SK-N-SH (cell line): ENCODE measurements around the gene UNC45A. TPM values are rescaled to one million over a fixed set of nuclear protein-coding genes. Genes with fewer than 3 reads are reported as not detected.

Source experiments
- CTCF ChIA-PET: fragments of 300-600, 350-600 bp; formaldehyde crosslinking; extraction: SDS; loops from one replicate; lab custom pipeline; 2021; lab: Yijun Ruan, JAX
- POLR2A ChIA-PET: fragments of 350-600 bp; sonication (Branson Sonifier 250); formaldehyde crosslinking; extraction: SDS; loops from one replicate; lab custom pipeline; 2020; ENCODE audit warnings: antibody characterized with exemption, inconsistent platforms; lab: Yijun Ruan, JAX
- DNase-seq: peaks from one replicate; pipeline ENCODE4 v3.0.0; 2012
- H2AFZ ChIP-seq: fragments of 200-600 bp; sonication (generic); 2 replicates; pipeline ENCODE4 v1.8.1; 2016; ENCODE audit warnings: antibody characterized with exemption, mild to moderate bottlenecking, low read depth
- H3F3A ChIP-seq: fragments of 200-600 bp; sonication (generic); replicated peaks from 2 replicates; pipeline ENCODE3; 2016; ENCODE audit warnings: antibody characterized with exemption, mild to moderate bottlenecking; ENCODE audit not compliant: insufficient read depth
- H3K27ac ChIP-seq, 2 experiments: fragments of 200-500 bp in 1 of 2; fragments of 200-600 bp in 1 of 2; sonication (Bioruptor generic) in 1 of 2; sonication (generic), shearing (Covaris generic) in 1 of 2; 2 replicates each; pipeline versions ENCODE4 v1.5.1 to v1.6.1; 2014 to 2016; ENCODE audit warnings: low read depth in 2 of 2, inconsistent platforms in 1 of 2, low read length in 1 of 2, mild to moderate bottlenecking in 1 of 2, mixed read lengths in 1 of 2
- H3K27me3 ChIP-seq: fragments of 200-600 bp; sonication (generic), shearing (Covaris generic); 2 replicates; pipeline ENCODE4 v1.6.1; 2016; ENCODE audit warnings: mixed run types; ENCODE audit not compliant: insufficient read depth
- H3K36me3 ChIP-seq, 2 experiments: fragments of 200-500 bp in 1 of 2; fragments of 200-600 bp in 1 of 2; sonication (Bioruptor generic) in 1 of 2; sonication (generic) in 1 of 2; replicated peaks in 1 of 2; 2 replicates each; pipeline versions ENCODE3 to v1.5.1; 2014 to 2016; ENCODE audit warnings: low read length in 1 of 2, mild to moderate bottlenecking in 1 of 2; ENCODE audit not compliant: insufficient read depth in 2 of 2, control insufficient read depth in 1 of 2
- H3K4me1 ChIP-seq, 2 experiments: fragments of 200-500 bp in 1 of 2; fragments of 200-600 bp in 1 of 2; sonication (Bioruptor generic) in 1 of 2; sonication (generic), shearing (Covaris generic) in 1 of 2; 2 replicates each; pipeline versions ENCODE4 v1.5.1 to v1.6.1; 2014 to 2016; ENCODE audit warnings: low read depth in 1 of 2, low read length in 1 of 2, mixed run types in 1 of 2; ENCODE audit not compliant: insufficient read depth in 2 of 2, control insufficient read depth in 1 of 2
- H3K4me2 ChIP-seq: fragments of 200-600 bp; sonication (generic), shearing (Covaris generic); 2 replicates; pipeline ENCODE4 v1.6.1; 2017; ENCODE audit warnings: mixed run types
- H3K4me3 ChIP-seq, 2 experiments: fragments of 200-500 bp in 1 of 2; fragments of 200-600 bp in 1 of 2; sonication (Bioruptor generic) in 1 of 2; sonication (generic), shearing (Covaris generic) in 1 of 2; 2 replicates each; pipeline versions ENCODE4 v1.5.1 to v1.8.1; 2014 to 2016; ENCODE audit warnings: low read depth in 2 of 2, inconsistent platforms in 1 of 2, low read length in 1 of 2, mild to moderate bottlenecking in 1 of 2, mixed read lengths in 1 of 2, moderate library complexity in 1 of 2
- H3K79me2 ChIP-seq: fragments of 200-600 bp; sonication (generic); 2 replicates; pipeline ENCODE4 v1.8.1; 2017; ENCODE audit warnings: mild to moderate bottlenecking; ENCODE audit not compliant: insufficient read depth
- H3K9ac ChIP-seq: fragments of 200-600 bp; sonication (generic); 2 replicates; pipeline ENCODE4 v1.6.1; 2017; ENCODE audit warnings: mixed run types
- H3K9me2 ChIP-seq: fragments of 200-600 bp; sonication (generic); 2 replicates; pipeline ENCODE4 v1.6.1; 2017; ENCODE audit warnings: mixed run types
- H3K9me3 ChIP-seq: fragments of 200-600 bp; sonication (generic); 2 replicates; pipeline ENCODE4 v1.6.1; 2017; ENCODE audit warnings: mixed run types, mild to moderate bottlenecking, moderate library complexity
- H4K20me1 ChIP-seq: fragments of 200-600 bp; sonication (generic); 2 replicates; pipeline ENCODE4 v1.6.1; 2017; ENCODE audit warnings: mild to moderate bottlenecking, mixed run types; ENCODE audit not compliant: insufficient read depth
- CHD2 ChIP-seq: fragments of 150-350 bp; IDR thresholded peaks from 2 replicates; pipeline ENCODE4 v1.6.1; 2018; ENCODE audit warnings: low read length; ENCODE audit not compliant: partially characterized antibody
- ELF1 ChIP-seq: IDR thresholded peaks from 2 replicates; pipeline ENCODE4 v1.4.0; 2012
- JUND ChIP-seq: IDR thresholded peaks from 2 replicates; pipeline ENCODE4 v1.4.0; 2012
- POLR2AphosphoS5 ChIP-seq: IDR thresholded peaks from 2 replicates; pipeline ENCODE4 v1.6.1; 2012; ENCODE audit warnings: low read depth, low read length
- SMC3 ChIP-seq: IDR thresholded peaks from 2 replicates; pipeline ENCODE4 v1.6.1; 2012; ENCODE audit warnings: low read depth, low read length, improper control_type of control experiment
- TCF12 ChIP-seq: IDR thresholded peaks from 2 replicates; pipeline ENCODE4 v1.4.0; 2012
- TEAD4 ChIP-seq: IDR thresholded peaks from 2 replicates; pipeline ENCODE4 v1.4.0; 2012; ENCODE audit warnings: mild to moderate bottlenecking, borderline replicate concordance; ENCODE audit not compliant: insufficient read depth
- WGBS: methylation state at CpG from one replicate; pipeline ENCODE4 v1.1.6; 2017; ENCODE audit warnings: low lambda C conversion rate; 5-methylcytosine and 5-hydroxymethylcytosine counted together
- polyA plus RNA-seq, 3 experiments: library from polyadenylated mRNA; depleted of rRNA; stranded (reverse); fragments of >200 nt; gene quantifications; 2 replicates each; pipeline ENCODE4 v1.2.3, GENCODE V29; 2012
- TF ChIP-seq, protein P1 (sequence below): IDR thresholded peaks from 2 replicates; pipeline ENCODE4 v1.6.1; 2012; ENCODE audit warnings: mild to moderate bottlenecking, low read depth, low read length, moderate library complexity
- TF ChIP-seq, protein P2 (sequence below): fragments of 150-350 bp; IDR thresholded peaks from 2 replicates; pipeline ENCODE4 v1.6.1; 2017; ENCODE audit warnings: antibody characterized with exemption, low read length, low read depth, borderline replicate concordance
- TF ChIP-seq, protein P3 (sequence below): fragments of 200-600 bp; sonication (generic); IDR thresholded peaks from 2 replicates; pipeline ENCODE4 v1.6.1; 2017; ENCODE audit warnings: antibody characterized with exemption, mild to moderate bottlenecking, moderate library complexity

UNC45A gene
- polyA plus RNA-seq, 1 of the 3 experiments (the other 2 are of a cell fraction), result 85.1 TPM

DNA sequence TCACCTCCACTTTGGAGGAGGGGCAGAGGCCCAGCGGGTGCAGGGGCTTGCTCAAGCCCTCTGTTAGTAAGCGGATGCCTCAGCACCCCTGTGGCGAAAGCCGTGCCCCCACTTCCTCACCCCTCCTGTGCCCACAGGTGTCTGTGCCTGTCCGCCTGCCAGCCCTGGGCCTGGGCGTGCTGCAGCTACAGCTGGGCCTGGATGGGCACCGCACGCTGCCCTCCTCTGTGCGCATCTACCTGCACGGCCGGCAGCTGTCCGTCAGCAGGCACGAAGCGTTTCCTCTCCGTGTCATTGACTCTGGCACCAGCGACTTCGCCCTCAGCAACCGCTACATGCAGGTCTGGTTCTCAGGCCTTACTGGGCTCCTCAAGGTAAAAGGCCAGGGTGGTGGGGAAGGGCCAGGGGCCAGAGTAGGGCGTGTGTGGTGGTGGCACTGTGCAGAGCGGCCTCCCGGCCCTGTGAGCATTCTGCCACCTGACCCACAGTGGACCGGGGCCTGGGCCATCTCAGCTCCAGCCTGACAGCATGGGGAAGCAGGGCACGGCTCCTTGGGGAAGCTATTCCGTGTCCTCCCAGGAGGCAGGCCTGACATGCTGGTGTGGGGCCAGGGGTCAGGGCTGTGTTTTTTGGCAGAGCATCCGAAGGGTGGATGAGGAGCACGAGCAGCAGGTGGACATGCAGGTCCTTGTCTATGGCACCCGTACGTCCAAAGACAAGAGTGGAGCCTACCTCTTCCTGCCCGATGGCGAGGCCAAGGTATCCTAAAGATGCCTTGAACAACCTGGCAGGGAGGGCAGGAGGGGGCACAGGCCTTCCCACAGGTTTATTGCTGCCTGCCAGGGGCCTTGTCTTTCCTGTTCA is 22.9 kb upstream of the UNC45A start:
- no peaks in the 10 kb centered on the region for H3K27me3 ChIP-seq
- no peaks in the 10 kb centered on the region for H3K79me2 ChIP-seq
- H4K20me1 ChIP-seq, result no peaks in the 10 kb centered on the region
- no peak overlapping the region for H2AFZ ChIP-seq
- H3K9me2 ChIP-seq, result no peaks in the 10 kb centered on the region
- H3K4me1 ChIP-seq, result no peaks in the 10 kb centered on the region
- WGBS, result 93% methylated on average over 14 of the region's 30 CpGs
- no peaks in the 10 kb centered on the region for H3K9me3 ChIP-seq
- POLR2A ChIA-PET, result no interaction called here
- no peak overlapping the region for H3K4me2 ChIP-seq
- CTCF ChIA-PET, result interaction anchor here (1.0 kb wide), 1 partner anchor 23 kb away, joined by 4 read pairs; the partner anchor contains the start of gene UNC45A
- H3K36me3 ChIP-seq, result peaks cover 0 to 65% of the 10 kb centered on the region in 2 experiments
- H3K4me3 ChIP-seq, result no peak overlapping the region
- no peak overlapping the region for H3K9ac ChIP-seq
- H3F3A ChIP-seq, result no peaks in the 10 kb centered on the region
- no peak for DNase-seq
- H3K27ac ChIP-seq, result no peak overlapping the region
- TF ChIP-seq TEAD4, result no peak

DNA sequence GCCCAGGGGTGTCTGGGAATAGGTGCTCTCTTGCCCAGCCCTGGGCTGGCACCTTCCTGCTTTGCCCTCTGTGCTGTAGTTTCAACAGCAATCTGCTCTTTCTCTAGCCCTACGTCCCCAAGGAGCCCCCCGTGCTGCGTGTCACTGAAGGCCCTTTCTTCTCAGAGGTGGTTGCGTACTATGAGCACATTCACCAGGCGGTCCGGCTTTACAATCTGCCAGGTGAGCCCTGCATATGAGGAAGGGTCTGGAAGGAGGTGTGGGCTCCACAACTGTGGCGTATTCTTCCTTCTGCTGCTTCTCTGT is 22.4 kb upstream of the UNC45A start:
- H2AFZ ChIP-seq, result no peak overlapping the region
- no peaks in the 10 kb centered on the region for H3K4me1 ChIP-seq
- H3K9me2 ChIP-seq, result no peaks in the 10 kb centered on the region
- 100% methylated on average over 4 of the region's 7 CpGs for WGBS
- no peaks in the 10 kb centered on the region for H3F3A ChIP-seq
- no peaks in the 10 kb centered on the region for H3K27me3 ChIP-seq
- DNase-seq, result no peak
- no peak overlapping the region for H3K9ac ChIP-seq
- H3K4me2 ChIP-seq, result no peak overlapping the region
- H3K4me3 ChIP-seq, result no peak overlapping the region
- CTCF ChIA-PET, result interaction anchor here (0.9 kb wide), 1 partner anchor 14 kb away, joined by 3 read pairs; no protein-coding TSS in a partner anchor
- POLR2A ChIA-PET, result no interaction called here
- no peak overlapping the region for H3K27ac ChIP-seq
- TF ChIP-seq, protein P1, sequence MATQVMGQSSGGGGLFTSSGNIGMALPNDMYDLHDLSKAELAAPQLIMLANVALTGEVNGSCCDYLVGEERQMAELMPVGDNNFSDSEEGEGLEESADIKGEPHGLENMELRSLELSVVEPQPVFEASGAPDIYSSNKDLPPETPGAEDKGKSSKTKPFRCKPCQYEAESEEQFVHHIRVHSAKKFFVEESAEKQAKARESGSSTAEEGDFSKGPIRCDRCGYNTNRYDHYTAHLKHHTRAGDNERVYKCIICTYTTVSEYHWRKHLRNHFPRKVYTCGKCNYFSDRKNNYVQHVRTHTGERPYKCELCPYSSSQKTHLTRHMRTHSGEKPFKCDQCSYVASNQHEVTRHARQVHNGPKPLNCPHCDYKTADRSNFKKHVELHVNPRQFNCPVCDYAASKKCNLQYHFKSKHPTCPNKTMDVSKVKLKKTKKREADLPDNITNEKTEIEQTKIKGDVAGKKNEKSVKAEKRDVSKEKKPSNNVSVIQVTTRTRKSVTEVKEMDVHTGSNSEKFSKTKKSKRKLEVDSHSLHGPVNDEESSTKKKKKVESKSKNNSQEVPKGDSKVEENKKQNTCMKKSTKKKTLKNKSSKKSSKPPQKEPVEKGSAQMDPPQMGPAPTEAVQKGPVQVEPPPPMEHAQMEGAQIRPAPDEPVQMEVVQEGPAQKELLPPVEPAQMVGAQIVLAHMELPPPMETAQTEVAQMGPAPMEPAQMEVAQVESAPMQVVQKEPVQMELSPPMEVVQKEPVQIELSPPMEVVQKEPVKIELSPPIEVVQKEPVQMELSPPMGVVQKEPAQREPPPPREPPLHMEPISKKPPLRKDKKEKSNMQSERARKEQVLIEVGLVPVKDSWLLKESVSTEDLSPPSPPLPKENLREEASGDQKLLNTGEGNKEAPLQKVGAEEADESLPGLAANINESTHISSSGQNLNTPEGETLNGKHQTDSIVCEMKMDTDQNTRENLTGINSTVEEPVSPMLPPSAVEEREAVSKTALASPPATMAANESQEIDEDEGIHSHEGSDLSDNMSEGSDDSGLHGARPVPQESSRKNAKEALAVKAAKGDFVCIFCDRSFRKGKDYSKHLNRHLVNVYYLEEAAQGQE, result no peak
- TF ChIP-seq, protein P2, sequence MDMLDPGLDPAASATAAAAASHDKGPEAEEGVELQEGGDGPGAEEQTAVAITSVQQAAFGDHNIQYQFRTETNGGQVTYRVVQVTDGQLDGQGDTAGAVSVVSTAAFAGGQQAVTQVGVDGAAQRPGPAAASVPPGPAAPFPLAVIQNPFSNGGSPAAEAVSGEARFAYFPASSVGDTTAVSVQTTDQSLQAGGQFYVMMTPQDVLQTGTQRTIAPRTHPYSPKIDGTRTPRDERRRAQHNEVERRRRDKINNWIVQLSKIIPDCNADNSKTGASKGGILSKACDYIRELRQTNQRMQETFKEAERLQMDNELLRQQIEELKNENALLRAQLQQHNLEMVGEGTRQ, result no peak
- TF ChIP-seq TCF12 (no peak), JUND (no peak), CHD2 (no peak), ELF1 (no peak), POLR2AphosphoS5 (no peak), SMC3 (no peak)
- TF ChIP-seq, protein P3, sequence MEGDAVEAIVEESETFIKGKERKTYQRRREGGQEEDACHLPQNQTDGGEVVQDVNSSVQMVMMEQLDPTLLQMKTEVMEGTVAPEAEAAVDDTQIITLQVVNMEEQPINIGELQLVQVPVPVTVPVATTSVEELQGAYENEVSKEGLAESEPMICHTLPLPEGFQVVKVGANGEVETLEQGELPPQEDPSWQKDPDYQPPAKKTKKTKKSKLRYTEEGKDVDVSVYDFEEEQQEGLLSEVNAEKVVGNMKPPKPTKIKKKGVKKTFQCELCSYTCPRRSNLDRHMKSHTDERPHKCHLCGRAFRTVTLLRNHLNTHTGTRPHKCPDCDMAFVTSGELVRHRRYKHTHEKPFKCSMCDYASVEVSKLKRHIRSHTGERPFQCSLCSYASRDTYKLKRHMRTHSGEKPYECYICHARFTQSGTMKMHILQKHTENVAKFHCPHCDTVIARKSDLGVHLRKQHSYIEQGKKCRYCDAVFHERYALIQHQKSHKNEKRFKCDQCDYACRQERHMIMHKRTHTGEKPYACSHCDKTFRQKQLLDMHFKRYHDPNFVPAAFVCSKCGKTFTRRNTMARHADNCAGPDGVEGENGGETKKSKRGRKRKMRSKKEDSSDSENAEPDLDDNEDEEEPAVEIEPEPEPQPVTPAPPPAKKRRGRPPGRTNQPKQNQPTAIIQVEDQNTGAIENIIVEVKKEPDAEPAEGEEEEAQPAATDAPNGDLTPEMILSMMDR, result no peak
- no peaks in the 10 kb centered on the region for H4K20me1 ChIP-seq
- peaks cover 0 to 65% of the 10 kb centered on the region in 2 experiments for H3K36me3 ChIP-seq
- H3K9me3 ChIP-seq, result no peaks in the 10 kb centered on the region
- no peaks in the 10 kb centered on the region for H3K79me2 ChIP-seq
